PFSK-1 (cell line): ENCODE data around the gene ERFL.

ENCODE experiments used
- FOXP2 ChIP-seq: optimal IDR thresholded peaks from 2 replicates; pipeline ENCODE3; 2011; ENCODE audit warnings: borderline replicate concordance, control low read depth, inconsistent platforms; ENCODE audit not compliant: insufficient read depth; ENCODE audit errors: extremely low read length, extremely low read depth
- POLR2AphosphoS5 ChIP-seq: IDR thresholded peaks from 2 replicates; pipeline ENCODE4 v1.6.1; 2012; ENCODE audit warnings: low read depth, mild to moderate bottlenecking, control low read depth, low read length, moderate library complexity
- SIN3A ChIP-seq: IDR thresholded peaks from 2 replicates; pipeline ENCODE4 v1.6.1; 2012; ENCODE audit warnings: mild to moderate bottlenecking, low read length, moderate library complexity, borderline replicate concordance; ENCODE audit not compliant: insufficient read depth
- TAF1 ChIP-seq: IDR thresholded peaks from 2 replicates; pipeline ENCODE4 v1.6.1; 2012; ENCODE audit warnings: low read length, control low read depth, borderline replicate concordance; ENCODE audit not compliant: insufficient read depth
- TF ChIP-seq, protein P1 (sequence below), 2 experiments: IDR thresholded peaks; 2 replicates each; pipeline versions ENCODE4 v1.6.1 to v1.8.0; 2011 to 2012; ENCODE audit warnings: low read depth in 2 of 2, low read length in 2 of 2, control low read depth in 1 of 2, inconsistent platforms in 1 of 2, mild to moderate bottlenecking in 1 of 2, moderate library complexity in 1 of 2; ENCODE audit not compliant: insufficient read depth in 1 of 2

DNA sequence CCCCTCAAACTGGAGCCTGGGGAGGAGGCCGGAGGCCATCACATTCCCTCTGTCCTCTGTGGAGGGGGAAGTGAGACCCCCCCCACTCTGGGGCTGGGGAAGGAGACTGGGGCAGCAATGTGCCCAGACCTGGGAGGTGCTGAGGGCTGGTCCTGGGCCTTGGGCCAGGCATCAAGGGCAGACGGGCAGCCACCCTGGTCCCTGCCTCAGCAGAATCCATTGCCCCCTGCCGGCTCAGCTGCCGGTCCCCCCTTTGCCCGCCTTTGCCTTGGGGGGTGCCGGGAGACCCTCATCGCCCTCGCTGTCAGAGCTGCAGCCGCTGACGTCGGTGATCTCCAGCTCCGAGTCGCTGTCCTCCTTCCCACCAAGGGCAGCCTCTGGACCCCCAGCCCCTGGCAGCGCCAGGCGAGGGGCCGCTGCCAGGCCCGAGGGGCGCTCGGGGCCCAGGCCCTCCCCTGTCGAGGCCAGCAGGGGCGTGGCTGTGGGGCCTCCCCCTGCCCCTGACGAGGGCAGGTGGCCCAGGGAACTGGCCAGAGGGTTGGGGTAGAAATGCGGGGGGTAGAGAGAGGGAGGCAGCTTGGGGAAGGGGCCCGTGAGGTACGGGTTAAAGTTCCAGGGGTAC lies 20.1 kb downstream of the ERFL start:
- TF ChIP-seq, protein P1, sequence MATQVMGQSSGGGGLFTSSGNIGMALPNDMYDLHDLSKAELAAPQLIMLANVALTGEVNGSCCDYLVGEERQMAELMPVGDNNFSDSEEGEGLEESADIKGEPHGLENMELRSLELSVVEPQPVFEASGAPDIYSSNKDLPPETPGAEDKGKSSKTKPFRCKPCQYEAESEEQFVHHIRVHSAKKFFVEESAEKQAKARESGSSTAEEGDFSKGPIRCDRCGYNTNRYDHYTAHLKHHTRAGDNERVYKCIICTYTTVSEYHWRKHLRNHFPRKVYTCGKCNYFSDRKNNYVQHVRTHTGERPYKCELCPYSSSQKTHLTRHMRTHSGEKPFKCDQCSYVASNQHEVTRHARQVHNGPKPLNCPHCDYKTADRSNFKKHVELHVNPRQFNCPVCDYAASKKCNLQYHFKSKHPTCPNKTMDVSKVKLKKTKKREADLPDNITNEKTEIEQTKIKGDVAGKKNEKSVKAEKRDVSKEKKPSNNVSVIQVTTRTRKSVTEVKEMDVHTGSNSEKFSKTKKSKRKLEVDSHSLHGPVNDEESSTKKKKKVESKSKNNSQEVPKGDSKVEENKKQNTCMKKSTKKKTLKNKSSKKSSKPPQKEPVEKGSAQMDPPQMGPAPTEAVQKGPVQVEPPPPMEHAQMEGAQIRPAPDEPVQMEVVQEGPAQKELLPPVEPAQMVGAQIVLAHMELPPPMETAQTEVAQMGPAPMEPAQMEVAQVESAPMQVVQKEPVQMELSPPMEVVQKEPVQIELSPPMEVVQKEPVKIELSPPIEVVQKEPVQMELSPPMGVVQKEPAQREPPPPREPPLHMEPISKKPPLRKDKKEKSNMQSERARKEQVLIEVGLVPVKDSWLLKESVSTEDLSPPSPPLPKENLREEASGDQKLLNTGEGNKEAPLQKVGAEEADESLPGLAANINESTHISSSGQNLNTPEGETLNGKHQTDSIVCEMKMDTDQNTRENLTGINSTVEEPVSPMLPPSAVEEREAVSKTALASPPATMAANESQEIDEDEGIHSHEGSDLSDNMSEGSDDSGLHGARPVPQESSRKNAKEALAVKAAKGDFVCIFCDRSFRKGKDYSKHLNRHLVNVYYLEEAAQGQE (IDR thresholded peaks at IDR 0.05; ENCODE audit: insufficient read depth in 1 of 2, low read depth in 2 of 2, low read length in 2 of 2): no peak
- TF ChIP-seq SIN3A: no peak
- no peak for TF ChIP-seq POLR2AphosphoS5
- TF ChIP-seq TAF1: no peak
- no peak for TF ChIP-seq FOXP2
